GM21390 (cell line): ENCODE data around the gene CACNA1A.
"Not testable (repeated sequence)": the region's sequence is repeated elsewhere in the genome, so short reads cannot be mapped to it uniquely, and the experiment has no call there.

Experiments
- ATAC-seq: cut with Tn5 transposase; IDR thresholded peaks from one replicate; pipeline ENCODE4 v1.9.1; 2021; ENCODE audit not compliant: unreplicated experiment

CACNA1A gene

DNA sequence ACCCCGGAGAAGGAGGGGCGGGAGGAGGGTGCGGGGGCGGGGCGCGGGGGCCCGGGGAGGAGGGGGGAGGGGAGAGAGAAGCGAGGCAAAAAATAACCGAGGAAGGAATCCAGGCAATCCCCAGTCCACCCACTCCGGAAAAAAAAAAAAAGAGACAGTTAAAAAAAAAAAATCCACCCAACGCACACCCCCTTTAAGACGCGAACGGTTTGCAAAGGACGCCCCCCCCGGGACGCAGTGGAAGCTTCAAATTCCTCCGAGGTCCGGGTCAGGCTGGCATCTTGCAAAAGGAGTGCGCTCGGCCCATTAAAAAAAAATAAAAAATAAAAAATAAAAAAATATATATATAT, at the start of gene CACNA1A:
CACNA1A (minus strand) TSS at position 9 of the 350 bp plus-strand sequence. CDS start 255 bp downstream, outside the sequence.
- no peak for ATAC-seq

DNA sequence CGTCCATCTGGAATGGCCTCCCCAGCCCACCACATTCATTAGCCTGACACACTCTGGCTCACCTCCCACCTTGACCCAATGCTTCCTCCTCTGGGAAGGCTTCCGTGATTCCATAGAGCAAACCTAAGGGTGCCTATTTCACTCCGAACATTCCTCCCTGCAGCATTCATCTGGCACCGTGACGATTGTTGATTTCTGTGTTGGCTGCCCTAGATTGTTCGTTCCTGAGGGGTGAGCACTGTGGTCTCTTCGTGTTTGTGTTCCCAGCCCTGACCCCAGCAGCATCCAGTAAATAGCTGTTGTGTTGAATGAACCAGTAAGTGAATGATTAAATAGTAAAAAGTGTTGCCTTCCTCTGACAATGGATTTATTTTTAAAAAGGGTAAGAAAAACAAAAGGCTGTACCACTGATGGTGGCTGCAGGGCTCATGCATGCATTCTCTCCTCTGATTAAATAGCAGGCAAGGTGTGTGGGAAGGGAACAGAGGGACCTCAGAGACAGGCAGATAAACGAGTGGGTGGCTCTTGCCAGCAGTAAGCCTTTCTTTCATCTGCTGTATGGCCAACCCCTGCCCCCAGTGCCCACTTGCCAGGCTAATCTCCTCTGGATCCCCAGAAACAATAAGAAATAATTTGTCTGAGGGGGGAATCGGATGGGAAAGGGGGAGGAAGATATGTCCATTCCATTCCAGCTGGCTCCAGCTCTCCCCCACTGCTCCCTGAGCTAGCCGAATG, 48.4 kb upstream of the CACNA1A start:
- ATAC-seq: no peak

DNA sequence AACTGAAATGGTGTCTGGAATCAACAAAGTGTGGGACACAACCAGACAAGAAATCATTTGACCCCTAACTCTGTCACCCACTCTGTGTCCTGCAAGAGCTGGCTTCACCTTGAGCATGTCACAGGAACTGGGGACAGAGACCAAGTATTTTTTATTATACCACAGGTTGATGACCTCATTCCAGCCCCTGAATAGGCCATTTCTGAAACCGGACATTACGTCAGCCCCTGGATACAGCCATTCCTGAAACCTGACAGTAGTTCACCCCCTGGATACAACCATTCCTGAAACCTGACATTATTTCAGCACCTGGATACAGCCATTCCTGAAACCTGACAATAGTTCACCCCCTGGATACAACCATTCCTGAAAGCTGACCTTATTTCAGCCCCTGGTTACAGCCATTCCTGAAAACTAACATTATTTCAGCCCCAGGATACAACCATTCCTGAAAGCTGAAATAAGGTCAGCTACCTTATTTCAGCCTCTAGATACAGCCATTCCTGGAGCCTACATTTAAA, 47.7 kb upstream of the CACNA1A start:
- ATAC-seq: no peak

DNA sequence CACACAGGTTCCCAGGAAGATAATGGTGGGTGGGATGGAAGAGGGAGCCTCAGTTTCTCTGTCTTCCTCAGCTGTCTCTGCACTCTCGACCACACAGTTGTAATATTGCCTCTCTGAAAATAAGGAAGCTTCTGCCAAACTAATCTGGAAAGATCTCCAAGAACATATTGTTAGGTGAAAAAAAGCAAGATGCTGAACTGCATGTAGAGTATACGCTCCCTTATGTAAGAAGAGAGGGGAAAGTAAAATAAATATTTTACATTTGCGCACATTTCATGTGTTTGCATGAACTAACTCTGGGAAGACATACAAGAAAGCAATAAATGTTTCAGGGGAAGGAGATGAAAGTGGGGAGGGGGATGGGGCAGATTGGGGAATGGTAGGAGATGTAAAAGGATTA, 41.9 kb upstream of the CACNA1A start:
- ATAC-seq: no peak

DNA sequence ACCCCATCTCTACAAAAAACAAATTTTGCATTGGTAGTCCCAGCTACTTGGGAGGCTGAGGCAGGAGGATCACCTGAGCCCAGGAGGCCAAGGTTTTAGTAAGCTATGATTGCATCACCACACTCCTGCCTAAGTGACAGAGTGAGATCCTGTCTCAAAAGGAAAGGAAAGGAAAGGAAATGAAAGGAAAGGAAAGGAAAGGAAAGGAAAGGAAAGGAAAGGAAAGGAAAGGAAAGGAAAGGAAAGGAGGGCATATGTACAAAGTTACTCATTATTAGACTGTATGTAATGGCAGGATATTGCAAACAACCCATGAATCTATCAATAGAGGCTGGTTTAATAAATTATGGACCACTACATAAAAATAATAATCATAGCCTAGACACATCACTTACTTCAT, 40.8 kb upstream of the CACNA1A start:
- ATAC-seq: no peak

DNA sequence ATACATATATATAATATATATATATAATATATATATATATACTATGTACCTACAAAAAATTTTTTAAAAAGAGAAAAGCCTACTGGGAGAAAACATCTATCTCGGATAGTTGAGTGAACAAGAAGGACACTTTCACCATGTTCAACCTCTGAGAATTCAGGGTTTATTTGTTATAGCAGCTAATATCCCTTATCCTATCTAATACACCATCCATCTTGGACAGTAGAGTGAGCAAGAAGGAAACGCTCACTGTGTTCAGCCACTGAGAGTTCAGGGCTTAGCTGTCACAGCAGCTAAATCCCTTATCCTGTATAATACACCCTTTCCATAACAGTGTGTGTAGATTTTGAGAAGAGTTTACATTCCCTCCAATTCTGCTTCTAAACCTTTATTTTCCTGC, 38.1 kb upstream of the CACNA1A start:
- no peak for ATAC-seq

DNA sequence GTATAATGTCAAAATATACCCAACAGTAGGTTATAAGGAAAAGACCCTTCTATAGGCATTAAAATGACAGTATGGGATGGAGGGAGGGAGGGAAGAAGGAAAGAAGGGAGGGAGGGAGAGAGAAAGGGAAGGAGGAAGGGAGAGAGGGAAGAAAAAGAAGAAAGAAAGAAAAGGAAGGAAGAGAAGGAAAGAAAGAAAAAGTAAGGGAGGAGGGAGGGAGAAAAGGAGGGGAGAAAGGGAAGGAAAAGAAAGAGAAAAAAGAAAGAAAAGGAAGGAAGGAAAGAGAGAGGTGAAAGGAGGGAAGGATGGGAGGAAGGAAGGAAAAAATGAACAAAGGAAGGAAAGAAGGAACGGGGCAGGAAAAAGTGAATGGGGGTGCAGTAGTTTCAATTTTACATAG, 35.3 kb upstream of the CACNA1A start:
- ATAC-seq: no peak

DNA sequence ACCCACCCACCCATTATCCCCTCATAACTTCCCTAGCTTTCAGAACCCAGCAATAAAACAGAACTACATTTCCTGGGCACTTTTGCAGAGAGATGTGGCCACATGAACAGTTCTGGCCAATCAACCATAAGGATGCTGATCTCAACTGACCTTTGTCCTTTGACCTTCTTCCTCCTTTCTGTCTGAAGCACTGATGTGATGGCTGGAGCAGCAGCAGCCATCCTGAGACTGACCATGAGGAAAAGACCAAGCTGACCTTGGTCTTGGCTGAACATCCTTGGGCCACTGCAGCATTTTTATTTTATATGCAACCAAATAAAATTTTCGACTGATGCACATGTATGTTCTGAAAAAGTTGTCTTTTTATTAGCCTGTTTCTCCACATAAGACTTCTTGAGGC, 33.1 kb upstream of the CACNA1A start:
- no peak for ATAC-seq

DNA sequence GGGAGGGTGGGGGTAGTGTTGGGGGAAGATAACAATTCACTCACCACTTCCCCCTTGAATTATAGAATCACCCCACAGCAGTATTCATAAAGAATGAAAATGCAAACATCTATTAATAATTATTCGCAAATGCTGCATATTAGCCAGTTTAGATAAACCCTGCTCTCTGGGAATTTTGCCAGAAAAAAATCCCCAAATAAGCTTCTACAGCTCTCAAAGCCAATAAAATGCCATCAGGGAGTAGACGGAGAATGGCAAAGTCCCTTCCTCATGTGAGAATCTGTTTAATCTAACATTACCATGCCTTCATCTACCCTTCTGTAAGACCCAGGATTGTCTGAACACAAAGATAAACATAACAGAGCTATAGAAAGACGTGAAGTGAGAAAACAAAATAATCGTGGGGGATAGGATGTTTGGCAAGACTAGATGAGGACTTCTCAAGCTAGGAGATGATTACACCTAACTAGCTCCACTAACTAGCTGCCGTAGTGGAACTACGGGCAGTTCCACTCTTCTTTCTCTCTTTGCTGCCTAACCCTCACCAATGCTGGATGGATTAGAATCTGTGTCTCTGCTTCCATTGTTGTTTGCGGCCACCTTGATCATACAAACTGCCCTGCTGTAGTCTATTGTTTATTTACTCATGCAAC, 32.4 kb upstream of the CACNA1A start:
- ATAC-seq: no peak

DNA sequence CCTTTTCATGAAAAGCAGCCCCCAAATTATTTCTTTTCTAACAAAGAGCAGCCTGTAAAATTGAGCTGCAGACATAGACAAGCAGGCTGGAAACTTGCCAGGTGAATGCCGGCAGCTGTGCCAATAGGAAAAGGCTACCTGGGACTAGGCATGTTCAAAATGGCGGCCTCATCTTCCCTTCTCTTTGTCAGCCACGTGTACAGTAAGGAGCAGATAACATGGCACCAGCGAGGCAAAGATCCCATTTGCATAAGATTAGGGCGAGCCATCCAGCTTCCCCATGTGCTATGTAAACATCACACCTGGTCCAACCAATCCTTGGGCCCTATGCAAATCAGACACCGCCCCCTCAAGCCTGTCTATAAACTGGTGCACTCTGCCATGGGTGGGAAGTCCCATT, 31.2 kb upstream of the CACNA1A start:
- no peak for ATAC-seq

DNA sequence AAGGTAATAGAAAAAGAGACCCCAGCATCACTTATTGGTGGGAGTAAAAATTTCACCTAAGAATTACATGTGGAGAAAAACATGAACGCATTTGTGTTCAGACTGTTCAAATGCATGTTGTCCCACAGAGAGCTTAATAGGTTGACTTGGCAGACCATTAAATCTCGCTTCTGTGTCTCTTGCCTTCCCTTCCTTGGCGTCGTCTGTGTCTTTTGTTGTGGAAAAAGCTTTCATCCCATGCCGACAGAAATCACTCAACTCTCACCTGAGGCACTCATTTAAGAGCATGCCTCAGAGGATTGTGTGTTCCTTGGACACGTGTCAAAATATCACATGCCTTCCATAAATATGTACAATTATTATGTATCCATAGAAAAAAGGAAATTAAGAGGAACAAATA, 24.4 kb upstream of the CACNA1A start:
- ATAC-seq: no peak

DNA sequence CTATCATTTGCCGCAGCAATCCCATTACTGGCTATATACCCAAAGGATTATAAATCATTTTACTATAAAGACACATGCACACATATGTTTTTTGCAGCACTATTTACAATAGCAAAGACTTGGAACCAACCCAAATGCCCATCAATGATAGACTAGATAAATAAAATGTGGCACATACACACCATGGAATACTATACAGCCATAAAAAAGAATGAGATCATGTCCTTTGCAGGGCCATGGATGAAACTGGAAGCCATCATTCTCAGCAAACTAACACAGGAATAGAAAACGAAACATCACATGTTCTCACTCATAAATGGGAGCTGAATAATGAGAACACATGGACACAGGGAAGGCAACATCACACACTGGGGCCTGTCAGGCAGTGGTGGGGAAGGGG, 23.4 kb upstream of the CACNA1A start:
- ATAC-seq: not testable (repeated sequence)

DNA sequence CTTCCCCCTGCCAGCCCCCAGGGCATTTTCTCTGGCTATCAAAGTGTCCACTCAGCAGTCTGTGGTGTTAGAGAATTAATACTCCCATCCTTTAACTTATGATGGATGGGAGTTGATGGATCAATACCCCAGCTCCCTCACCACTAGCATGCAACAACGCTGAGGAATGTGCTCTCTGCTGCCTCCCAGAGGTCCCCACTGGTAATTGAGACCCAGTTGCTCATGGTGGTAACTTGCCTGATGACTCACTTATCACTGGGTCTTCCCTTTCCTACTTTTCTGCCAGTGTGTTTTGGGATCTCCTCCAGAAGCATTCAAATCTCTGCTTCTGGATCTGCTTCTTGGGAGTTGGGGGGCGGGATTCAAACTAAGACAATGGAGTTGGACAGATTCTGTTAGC, 20.3 kb upstream of the CACNA1A start:
- no peak for ATAC-seq

DNA sequence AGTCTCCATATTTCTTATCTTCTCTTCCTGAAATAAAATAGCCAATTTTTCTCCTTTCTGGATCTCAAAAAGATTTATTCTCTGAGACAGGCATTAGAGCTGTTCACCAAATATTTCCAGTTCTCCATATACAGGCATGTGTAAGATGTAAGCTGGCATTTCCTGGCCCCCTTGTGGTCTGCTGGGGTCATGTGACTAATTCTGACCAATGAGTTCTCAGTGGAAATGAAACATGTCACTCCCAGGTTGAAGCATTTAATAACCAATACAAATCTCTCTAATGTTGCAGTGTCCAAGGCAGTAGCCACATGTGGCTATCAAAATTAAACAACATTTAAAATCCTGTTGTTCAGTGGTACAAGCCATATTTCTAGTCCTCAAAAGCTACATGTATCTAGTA, 14.8 kb upstream of the CACNA1A start:
- no peak for ATAC-seq

DNA sequence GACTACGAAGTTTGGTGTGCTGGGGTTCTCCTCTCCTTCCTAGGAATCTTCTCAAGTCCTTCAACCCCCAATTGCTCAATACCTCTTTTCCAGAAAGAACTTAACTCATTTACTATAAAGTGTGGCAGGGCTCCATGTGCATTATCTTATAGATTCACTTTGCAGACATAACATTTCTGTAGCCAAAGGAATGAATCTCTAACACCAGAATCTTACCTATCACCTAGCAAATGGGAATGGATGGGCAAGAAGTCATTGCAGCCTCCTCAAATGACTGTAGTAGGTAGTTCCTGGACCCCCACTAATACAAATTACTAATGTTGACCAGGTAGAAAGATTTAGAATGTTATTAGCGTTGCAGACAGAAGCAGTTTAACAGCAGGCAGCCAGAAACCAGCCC, 5.7 kb upstream of the CACNA1A start:
- no peak for ATAC-seq

DNA sequence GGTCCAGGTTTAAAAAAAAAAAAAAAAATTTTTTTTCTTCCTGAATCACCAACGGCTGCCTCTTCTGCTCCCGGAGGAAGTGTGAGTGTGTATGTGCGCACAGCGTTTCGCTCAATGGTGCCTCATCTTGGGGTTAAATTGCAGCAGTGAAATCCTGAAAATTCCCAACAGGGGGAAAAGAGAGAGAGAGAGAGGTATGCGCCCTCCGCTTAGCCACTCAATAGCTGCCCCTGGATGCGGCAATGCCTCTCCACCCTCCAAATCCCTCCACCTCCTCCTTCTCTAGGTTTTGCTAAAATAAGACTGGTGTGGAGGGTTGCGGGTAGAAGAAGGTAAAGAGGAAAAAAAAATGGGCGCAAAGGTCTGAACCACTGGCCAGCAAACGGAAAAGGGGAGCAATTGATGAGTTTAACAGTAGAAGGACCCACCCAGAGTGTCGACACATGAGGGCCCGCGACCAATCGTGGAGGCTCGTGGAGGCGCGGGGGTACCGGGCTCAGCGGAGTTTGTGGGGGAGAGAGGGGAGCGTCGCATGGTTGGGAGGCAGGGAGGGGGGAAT, 853 bp upstream of the CACNA1A start:
- ATAC-seq: no peak

DNA sequence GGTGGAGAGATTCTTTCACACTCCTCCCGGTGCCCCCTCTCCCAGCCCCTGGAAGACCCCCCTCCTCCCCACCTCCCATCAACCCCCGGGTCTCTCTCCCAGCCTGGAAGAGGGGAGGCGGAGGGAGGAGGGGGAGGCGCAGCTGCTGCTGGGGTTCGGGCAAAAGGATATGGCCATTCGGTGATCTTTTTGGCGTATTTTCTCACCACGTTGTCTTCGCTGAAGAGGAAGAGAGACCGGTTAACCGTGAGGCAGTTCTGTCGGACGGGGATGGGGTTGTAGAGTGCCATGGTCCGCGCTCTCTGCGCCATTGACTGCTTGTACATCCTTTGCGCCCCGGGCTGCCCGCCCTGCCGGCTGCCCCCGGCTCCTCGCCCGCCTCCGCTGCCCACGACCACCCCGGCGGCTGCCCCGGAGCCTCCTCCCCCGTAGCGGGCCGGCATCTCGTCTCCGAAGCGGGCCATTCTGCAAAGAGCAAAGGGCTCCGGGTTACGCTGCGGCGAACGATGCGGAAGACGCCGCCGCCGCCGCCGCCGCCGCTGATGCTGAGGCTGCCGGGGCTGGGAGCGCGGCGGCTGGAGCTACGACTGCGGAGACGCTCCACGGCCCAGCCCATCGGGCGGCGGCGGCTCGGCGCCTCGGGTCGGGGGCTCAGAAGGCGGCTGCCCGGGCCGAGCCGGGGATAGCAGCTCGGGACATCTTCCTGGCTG, 363 bp downstream of the CACNA1A start:
- no peak for ATAC-seq

DNA sequence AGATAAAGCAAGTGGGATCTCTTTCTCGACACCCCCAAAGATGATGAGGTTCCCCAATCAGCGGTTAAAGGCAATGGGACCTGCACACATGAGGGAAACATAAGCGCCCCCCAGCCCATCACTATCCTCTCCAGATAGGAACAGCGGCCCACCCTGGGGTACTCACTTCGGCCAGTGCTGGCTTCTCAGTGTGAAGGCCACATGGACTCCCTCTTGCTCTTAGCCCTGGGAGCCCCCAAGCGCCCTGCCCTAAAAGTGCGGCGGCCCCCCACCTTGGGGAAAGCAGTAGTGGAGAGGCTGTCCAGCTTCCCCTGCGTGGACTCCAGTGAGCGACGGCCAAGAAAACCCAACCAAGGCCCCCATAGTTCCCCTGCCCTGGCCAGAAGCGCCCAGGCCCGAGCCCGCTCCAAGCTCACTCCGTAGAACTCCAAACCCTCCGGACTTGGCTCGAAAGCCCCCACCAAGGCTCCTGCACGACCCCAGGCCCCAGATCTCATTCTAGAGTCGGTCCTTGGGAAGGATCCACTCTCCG, 1.0 kb downstream of the CACNA1A start:
- no peak for ATAC-seq

DNA sequence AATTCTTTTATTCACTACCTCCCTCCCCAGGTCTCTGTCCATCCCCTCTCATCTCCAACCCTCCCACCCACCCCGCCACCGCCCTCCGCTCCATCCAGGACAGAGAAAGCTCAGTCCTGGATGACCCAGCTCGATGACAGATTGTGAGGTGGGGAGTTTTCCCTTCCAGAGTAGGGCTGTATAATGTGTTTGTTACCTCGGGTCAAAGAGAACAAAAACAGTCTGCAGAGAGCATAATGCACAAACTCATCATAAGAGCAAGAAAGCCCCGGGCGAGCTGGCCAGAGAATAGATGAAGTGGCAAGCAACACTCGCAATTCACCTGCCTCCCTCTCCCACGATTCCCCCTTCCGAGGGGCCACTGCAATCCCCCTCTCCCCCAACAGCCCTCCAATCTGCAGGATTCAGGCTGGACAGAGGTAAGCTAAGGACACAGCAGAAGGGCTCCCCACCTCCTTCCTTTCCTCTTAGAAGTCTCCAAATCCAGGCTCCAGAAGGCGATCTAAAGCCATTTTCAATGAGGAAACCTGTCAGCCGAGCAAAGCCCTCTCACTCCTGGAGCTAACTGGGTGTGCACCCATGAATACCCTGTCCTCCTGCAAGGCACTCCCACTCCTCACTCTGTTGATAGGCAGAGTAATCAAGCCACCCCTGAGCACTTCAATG, 2.6 kb downstream of the CACNA1A start:
- ATAC-seq: no peak

DNA sequence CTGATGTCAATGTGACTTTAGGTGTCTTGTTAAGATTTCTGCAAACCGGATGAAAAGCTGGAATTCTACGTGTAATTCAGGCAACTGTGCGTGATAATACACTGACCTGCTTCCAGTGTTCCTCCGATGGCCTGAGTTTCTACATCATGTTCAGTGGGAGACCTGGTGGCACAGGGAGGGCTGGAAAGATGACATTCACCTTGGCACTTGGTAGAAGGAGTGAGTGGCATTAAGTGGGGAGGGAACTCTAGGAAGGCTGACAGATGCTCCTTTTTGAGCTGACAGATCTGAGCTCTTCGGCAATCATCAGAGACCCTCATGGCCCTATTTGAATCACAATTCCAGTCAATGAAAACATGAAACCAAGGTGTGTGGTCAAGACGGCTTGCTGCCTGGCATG, 4.0 kb downstream of the CACNA1A start:
- ATAC-seq: no peak

DNA sequence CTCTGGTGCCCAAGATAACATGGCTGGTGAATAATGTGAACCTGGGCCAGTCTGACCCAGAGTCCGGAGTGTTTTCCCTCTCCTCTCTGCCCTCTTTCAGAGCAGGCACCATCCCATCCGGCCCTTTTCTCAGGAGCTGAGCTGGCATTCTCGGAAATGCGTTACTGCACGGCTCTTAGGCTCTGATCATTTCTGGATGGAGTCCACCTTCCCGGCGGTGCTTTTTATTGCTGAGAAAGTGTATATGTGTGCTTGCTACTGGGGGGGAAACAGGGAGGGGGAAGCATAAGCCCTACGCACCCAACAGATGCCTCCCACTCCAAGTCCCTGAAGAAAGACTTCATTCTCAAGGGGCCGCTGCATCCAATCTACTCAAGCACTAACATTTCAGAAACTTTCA, 6.6 kb downstream of the CACNA1A start:
- no peak for ATAC-seq
